Loucy (cell line): ENCODE results near the gene ETNK1.

ENCODE experiments used
- H2AFZ ChIP-seq: fragments of 200-600 bp; sonication (generic); 2 replicates; pipeline ENCODE4 v1.6.0; 2016; ENCODE audit warnings: antibody characterized with exemption, mild to moderate bottlenecking, low read length, moderate library complexity
- H3F3A ChIP-seq: fragments of 200-600 bp; 2 replicates; pipeline ENCODE4 v1.6.0; 2016; ENCODE audit warnings: antibody characterized with exemption, low read depth, mild to moderate bottlenecking
- H3K27me3 ChIP-seq: fragments of 200-600 bp; sonication (generic); 2 replicates; pipeline ENCODE4 v1.6.1; 2014; ENCODE audit warnings: low read length, mild to moderate bottlenecking; ENCODE audit not compliant: insufficient read depth, poor library complexity, severe bottlenecking
- H3K36me3 ChIP-seq: fragments of 200-600 bp; sonication (generic); 2 replicates; pipeline ENCODE4 v1.6.1; 2016; ENCODE audit warnings: low read length; ENCODE audit not compliant: insufficient read depth
- H3K4me1 ChIP-seq: fragments of 200-600 bp; sonication (generic); 2 replicates; pipeline ENCODE4 v1.5.1; 2014; ENCODE audit warnings: low read length, mild to moderate bottlenecking; ENCODE audit not compliant: insufficient read depth, poor library complexity, severe bottlenecking
- H3K4me2 ChIP-seq: fragments of 200-600 bp; sonication (generic); 2 replicates; pipeline ENCODE4 v1.6.0; 2014; ENCODE audit warnings: antibody characterized with exemption, low read length, low read depth, mild to moderate bottlenecking; ENCODE audit not compliant: poor library complexity, severe bottlenecking
- H3K4me3 ChIP-seq: fragments of 200-600 bp; sonication (generic); 2 replicates; pipeline ENCODE4 v1.5.1; 2014; ENCODE audit warnings: low read length, mild to moderate bottlenecking, mixed read lengths; ENCODE audit not compliant: poor library complexity, severe bottlenecking
- H3K79me2 ChIP-seq: fragments of 200-600 bp; sonication (generic); 2 replicates; pipeline ENCODE4 v1.6.1; 2014; ENCODE audit warnings: low read length; ENCODE audit not compliant: insufficient read depth
- H3K9ac ChIP-seq: fragments of 200-600 bp; sonication (generic); 2 replicates; pipeline ENCODE4 v1.6.0; 2014; ENCODE audit warnings: mild to moderate bottlenecking, low read depth, low read length, moderate library complexity; ENCODE audit not compliant: poor library complexity, severe bottlenecking
- H3K9me2 ChIP-seq: fragments of 200-600 bp; sonication (generic); replicated peaks from 2 replicates; pipeline ENCODE4 v1.6.1; 2016; ENCODE audit warnings: low read depth, low read length, mixed read lengths
- H3K9me3 ChIP-seq: fragments of 200-600 bp; sonication (generic); 2 replicates; pipeline ENCODE4 v1.6.1; 2014; ENCODE audit warnings: mild to moderate bottlenecking, antibody characterized with exemption, low read length, low read depth; ENCODE audit not compliant: insufficient read depth
- H4K20me1 ChIP-seq: fragments of 200-600 bp; sonication (generic); 2 replicates; pipeline ENCODE4 v1.6.0; 2014; ENCODE audit warnings: antibody characterized with exemption, low read length, mild to moderate bottlenecking; ENCODE audit not compliant: insufficient read depth, poor library complexity, severe bottlenecking
- EZH2phosphoT487 ChIP-seq: fragments of 200-600 bp; IDR thresholded peaks from 2 replicates; pipeline ENCODE4 v1.6.1; 2018; ENCODE audit warnings: antibody characterized with exemption, mild to moderate bottlenecking, moderate library complexity, borderline replicate concordance
- TF ChIP-seq, protein P1 (sequence below): fragments of 200-600 bp; sonication (generic); conservative IDR thresholded peaks from 2 replicates; pipeline ENCODE4 v1.5.1; 2014; ENCODE audit warnings: mild to moderate bottlenecking, antibody characterized with exemption, low read length

The ETNK1 gene

DNA sequence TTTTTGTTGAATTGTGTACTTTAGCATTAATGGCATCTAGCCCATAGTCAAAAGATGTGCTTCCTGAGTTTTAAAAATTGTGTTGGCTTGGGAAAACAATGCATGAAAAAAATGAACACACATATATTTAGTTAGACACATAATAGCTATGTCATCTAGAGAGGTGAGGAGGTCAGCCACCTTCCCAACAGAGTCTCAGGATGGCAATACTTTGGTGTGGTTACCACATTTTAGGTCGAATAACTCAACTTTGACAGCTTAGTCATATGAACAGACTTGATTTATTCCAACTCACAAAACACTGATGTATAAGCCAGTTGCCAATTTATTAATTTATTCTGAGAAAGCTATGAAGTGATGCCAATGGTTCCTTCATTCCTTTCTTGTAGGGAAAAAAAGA is 114.0 kb downstream of the ETNK1 start:
- Histone ChIP-seq H3K4me1 (no peaks in the 10 kb centered on the region), H3K9me2 (no peaks in the 10 kb centered on the region), H2AFZ (no peak overlapping the region), H3K9ac (no peak overlapping the region), H3K79me2 (no peaks in the 10 kb centered on the region), H4K20me1 (no peaks in the 10 kb centered on the region), H3K9me3 (no peaks in the 10 kb centered on the region), H3K36me3 (no peaks in the 10 kb centered on the region), H3K4me3 (no peak overlapping the region), H3K27me3 (no peaks in the 10 kb centered on the region), H3F3A (no peaks in the 10 kb centered on the region), H3K4me2 (no peak overlapping the region)
- TF ChIP-seq, protein P1, sequence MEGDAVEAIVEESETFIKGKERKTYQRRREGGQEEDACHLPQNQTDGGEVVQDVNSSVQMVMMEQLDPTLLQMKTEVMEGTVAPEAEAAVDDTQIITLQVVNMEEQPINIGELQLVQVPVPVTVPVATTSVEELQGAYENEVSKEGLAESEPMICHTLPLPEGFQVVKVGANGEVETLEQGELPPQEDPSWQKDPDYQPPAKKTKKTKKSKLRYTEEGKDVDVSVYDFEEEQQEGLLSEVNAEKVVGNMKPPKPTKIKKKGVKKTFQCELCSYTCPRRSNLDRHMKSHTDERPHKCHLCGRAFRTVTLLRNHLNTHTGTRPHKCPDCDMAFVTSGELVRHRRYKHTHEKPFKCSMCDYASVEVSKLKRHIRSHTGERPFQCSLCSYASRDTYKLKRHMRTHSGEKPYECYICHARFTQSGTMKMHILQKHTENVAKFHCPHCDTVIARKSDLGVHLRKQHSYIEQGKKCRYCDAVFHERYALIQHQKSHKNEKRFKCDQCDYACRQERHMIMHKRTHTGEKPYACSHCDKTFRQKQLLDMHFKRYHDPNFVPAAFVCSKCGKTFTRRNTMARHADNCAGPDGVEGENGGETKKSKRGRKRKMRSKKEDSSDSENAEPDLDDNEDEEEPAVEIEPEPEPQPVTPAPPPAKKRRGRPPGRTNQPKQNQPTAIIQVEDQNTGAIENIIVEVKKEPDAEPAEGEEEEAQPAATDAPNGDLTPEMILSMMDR = no peak
- no peak for TF ChIP-seq EZH2phosphoT487
